OCI-LY1 (cell line): ENCODE data around the gene DUSP7.

Experiments
- H2AFZ ChIP-seq: fragments of 200-600 bp; sonication (generic), shearing (Covaris generic); 2 replicates; pipeline ENCODE4 v1.6.0; 2014; ENCODE audit warnings: antibody characterized with exemption, mild to moderate bottlenecking, low read length
- H3F3A ChIP-seq: fragments of 200-600 bp; sonication (generic), shearing (Covaris generic); 2 replicates; pipeline ENCODE4 v1.6.0; 2014; ENCODE audit warnings: mild to moderate bottlenecking, antibody characterized with exemption, low read length, moderate library complexity; ENCODE audit not compliant: insufficient read depth
- H3K27ac ChIP-seq: fragments of 200-600 bp; sonication (generic); 2 replicates; pipeline ENCODE4 v1.5.1; 2014; ENCODE audit warnings: low read length, mixed run types, mild to moderate bottlenecking, low read depth; ENCODE audit not compliant: poor library complexity, severe bottlenecking
- H3K27me3 ChIP-seq: fragments of 200-600 bp; sonication (generic); 2 replicates; pipeline ENCODE4 v1.6.0; 2014; ENCODE audit warnings: antibody characterized with exemption, mild to moderate bottlenecking, low read length, moderate library complexity; ENCODE audit not compliant: insufficient read depth
- H3K36me3 ChIP-seq: fragments of 200-600 bp; sonication (generic); 2 replicates; pipeline ENCODE4 v1.6.1; 2014; ENCODE audit warnings: mild to moderate bottlenecking, antibody characterized with exemption, low read length, moderate library complexity, mixed read lengths; ENCODE audit not compliant: insufficient read depth
- H3K4me1 ChIP-seq: fragments of 200-600 bp; sonication (generic); 2 replicates; pipeline ENCODE4 v1.5.1; 2014; ENCODE audit warnings: mild to moderate bottlenecking, low read length, moderate library complexity; ENCODE audit not compliant: insufficient read depth, severe bottlenecking
- H3K4me2 ChIP-seq: fragments of 200-600 bp; sonication (generic), shearing (Covaris generic); 2 replicates; pipeline ENCODE4 v1.6.1; 2014; ENCODE audit warnings: low read length
- H3K4me3 ChIP-seq: fragments of 200-600 bp; sonication (generic); 2 replicates; pipeline ENCODE4 v1.5.1; 2014; ENCODE audit warnings: low read length, low read depth, mild to moderate bottlenecking, mixed read lengths; ENCODE audit not compliant: poor library complexity, severe bottlenecking
- H3K79me2 ChIP-seq: fragments of 200-600 bp; shearing (Covaris generic); 2 replicates; pipeline ENCODE4 v1.6.1; 2016; ENCODE audit warnings: mixed run types, low read length, mixed read lengths; ENCODE audit not compliant: insufficient read depth
- H3K9ac ChIP-seq: fragments of 200-600 bp; sonication (generic), shearing (Covaris generic); 2 replicates; pipeline ENCODE4 v1.6.1; 2014; ENCODE audit warnings: mild to moderate bottlenecking, low read length, mixed read lengths
- H3K9me2 ChIP-seq: fragments of 200-600 bp; sonication (generic), shearing (Covaris generic); 2 replicates; pipeline ENCODE4 v1.6.1; 2014; ENCODE audit warnings: low read depth, mild to moderate bottlenecking, low read length, mixed read lengths
- H3K9me3 ChIP-seq: fragments of 200-600 bp; shearing (Covaris generic); 2 replicates; pipeline ENCODE4 v1.6.1; 2014; ENCODE audit warnings: low read length, mixed read lengths
- H4K20me1 ChIP-seq: fragments of 200-600 bp; sonication (generic), shearing (Covaris generic); 2 replicates; pipeline ENCODE4 v1.6.0; 2016; ENCODE audit warnings: mild to moderate bottlenecking, low read length; ENCODE audit not compliant: insufficient read depth
- CTCF ChIP-seq: fragments of 200-600 bp; sonication (generic), shearing (Covaris generic); IDR thresholded peaks from 2 replicates; pipeline ENCODE4 v1.5.1; 2017; ENCODE audit warnings: mild to moderate bottlenecking, antibody characterized with exemption, low read length, moderate library complexity, mixed read lengths
- EZH2 ChIP-seq: fragments of 200-600 bp; sonication (generic), shearing (Covaris generic); IDR thresholded peaks from 2 replicates; pipeline ENCODE4 v1.8.0; 2017; ENCODE audit warnings: borderline replicate concordance, mixed run types, mild to moderate bottlenecking, antibody characterized with exemption, low read length, moderate library complexity, mixed read lengths

The DUSP7 gene

DNA sequence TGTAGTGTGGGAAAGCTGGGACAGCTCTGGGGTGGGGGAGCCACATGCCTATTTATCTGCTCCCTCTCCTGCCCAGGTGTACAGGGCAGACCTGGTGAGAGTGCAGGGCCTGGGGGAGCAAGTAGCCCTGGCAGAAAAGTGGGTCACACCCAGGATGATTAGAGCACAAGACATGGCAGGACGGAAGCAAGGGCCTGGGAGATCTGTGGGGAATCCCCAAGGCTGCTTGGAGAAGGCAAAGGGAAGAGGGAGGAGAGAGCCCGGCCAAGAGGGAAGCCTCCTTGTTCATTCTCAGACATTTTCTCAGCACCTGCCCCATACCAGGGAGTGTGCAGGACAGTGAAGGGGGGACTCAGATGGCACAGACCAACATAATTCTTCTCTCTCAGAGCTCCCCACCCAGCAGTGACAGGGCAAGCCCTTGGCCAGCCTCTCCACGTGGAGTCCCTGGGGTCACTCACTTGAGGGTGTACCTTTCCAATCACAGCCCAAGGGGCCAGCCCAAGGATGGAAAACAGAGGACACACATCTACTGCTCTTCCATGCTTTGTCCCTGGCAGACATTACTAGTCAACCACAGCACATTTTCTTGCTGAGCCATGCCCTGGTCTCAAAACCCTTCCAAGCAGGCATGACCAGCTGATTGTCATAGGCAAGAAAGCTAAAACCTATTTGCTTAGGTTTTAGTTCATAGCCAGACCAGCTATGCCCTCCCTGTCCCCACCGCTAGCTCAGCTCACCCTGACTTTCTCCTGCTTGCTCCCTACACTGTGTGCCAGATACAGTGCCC, 4.9 kb upstream of the DUSP7 start:
- Histone ChIP-seq H2AFZ (no peak overlapping the region), H3K4me2 (no peak overlapping the region), H3K9ac (no peak overlapping the region), H4K20me1 (no peaks in the 10 kb centered on the region), H3K27me3 (peaks cover 6% of the 10 kb centered on the region), H3K9me3 (no peaks in the 10 kb centered on the region), H3K9me2 (no peaks in the 10 kb centered on the region), H3K36me3 (no peaks in the 10 kb centered on the region), H3K27ac (no peak overlapping the region), H3K79me2 (no peaks in the 10 kb centered on the region), H3K4me3 (no peak overlapping the region), H3F3A (no peaks in the 10 kb centered on the region), H3K4me1 (peaks cover 10% of the 10 kb centered on the region)
- no peak for TF ChIP-seq CTCF
- TF ChIP-seq EZH2 = no peak

DNA sequence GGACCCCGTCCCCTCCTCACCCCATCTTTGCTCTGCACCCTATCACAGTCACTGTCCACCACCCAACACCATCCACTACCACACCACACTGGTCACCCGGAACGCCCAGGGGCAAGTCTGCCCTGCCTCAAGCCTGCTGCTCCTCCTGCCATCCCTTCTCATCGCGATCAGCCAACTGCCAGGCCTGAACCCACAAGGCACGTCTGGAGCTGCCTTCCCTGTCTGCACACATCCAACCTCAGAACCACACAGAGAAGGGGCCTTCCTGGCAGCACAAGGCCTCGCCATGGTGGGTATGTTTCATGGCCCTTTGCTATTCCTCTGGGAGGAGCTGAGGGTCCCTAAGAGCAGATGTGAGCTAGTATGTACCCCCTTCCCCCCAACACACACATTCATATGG, 3.4 kb upstream of the DUSP7 start:
- Histone ChIP-seq H2AFZ (no peak overlapping the region), H3K27ac (no peak overlapping the region)

GRCh38 chr3:52057812-52058495, 1.6 kb upstream of the DUSP7 start:
- H3K4me3 ChIP-seq = peak overlapping the region; percentile 44
- no peaks in the 10 kb centered on the region for H3K9me3 ChIP-seq
- no peaks in the 10 kb centered on the region for H3K9me2 ChIP-seq
- H3K79me2 ChIP-seq = no peaks in the 10 kb centered on the region
- peak overlapping the region; percentile 65 for H3K4me2 ChIP-seq
- no peak overlapping the region for H2AFZ ChIP-seq
- no peak overlapping the region for H3K27ac ChIP-seq
- H3K36me3 ChIP-seq = no peaks in the 10 kb centered on the region; the same call in 1 of the 2 replicates
- H3K9ac ChIP-seq = peak overlapping the region; percentile 37; the same call in 1 of the 2 replicates
- 0 out of 2 replicates have a peak, but pooled peaks cover 5% of the 10 kb centered on the region for H3F3A ChIP-seq
- no peaks in the 10 kb centered on the region; the same call in 1 of the 2 replicates for H3K27me3 ChIP-seq
- H3K4me1 ChIP-seq = peaks cover 30% of the 10 kb centered on the region
- no peaks in the 10 kb centered on the region for H4K20me1 ChIP-seq
- TF ChIP-seq CTCF = no peak
- TF ChIP-seq EZH2 = no peak

More for the DNA sequence above, 3.4 kb upstream of the DUSP7 start:
- no peaks in the 10 kb centered on the region for H4K20me1 ChIP-seq
- TF ChIP-seq EZH2 (no peak), CTCF (no peak)
- no peaks in the 10 kb centered on the region for H3K36me3 ChIP-seq
- H3K4me2 ChIP-seq = no peak overlapping the region
- H3K27me3 ChIP-seq = no peaks in the 10 kb centered on the region; the same call in 1 of the 2 replicates
- no peaks in the 10 kb centered on the region for H3K9me3 ChIP-seq
- H3K9ac ChIP-seq = no peak overlapping the region
- H3K9me2 ChIP-seq = no peaks in the 10 kb centered on the region
- H3K4me3 ChIP-seq = no peak overlapping the region
- peaks cover 17% of the 10 kb centered on the region for H3K4me1 ChIP-seq
- H3F3A ChIP-seq = 0 out of 2 replicates have a peak, but pooled peaks cover under 1% of the 10 kb centered on the region
- H3K79me2 ChIP-seq = no peaks in the 10 kb centered on the region
